Loucy (cell line): Measurements from ENCODE around the gene PARM1.

ENCODE experiments used
- H2AFZ ChIP-seq: fragments of 200-600 bp; sonication (generic); 2 replicates; pipeline ENCODE4 v1.6.0; 2016; ENCODE audit warnings: antibody characterized with exemption, mild to moderate bottlenecking, low read length, moderate library complexity
- H3F3A ChIP-seq: fragments of 200-600 bp; 2 replicates; pipeline ENCODE4 v1.6.0; 2016; ENCODE audit warnings: antibody characterized with exemption, low read depth, mild to moderate bottlenecking
- H3K27me3 ChIP-seq: fragments of 200-600 bp; sonication (generic); 2 replicates; pipeline ENCODE4 v1.6.1; 2014; ENCODE audit warnings: low read length, mild to moderate bottlenecking; ENCODE audit not compliant: insufficient read depth, poor library complexity, severe bottlenecking
- H3K36me3 ChIP-seq: fragments of 200-600 bp; sonication (generic); 2 replicates; pipeline ENCODE4 v1.6.1; 2016; ENCODE audit warnings: low read length; ENCODE audit not compliant: insufficient read depth
- H3K4me1 ChIP-seq: fragments of 200-600 bp; sonication (generic); 2 replicates; pipeline ENCODE4 v1.5.1; 2014; ENCODE audit warnings: low read length, mild to moderate bottlenecking; ENCODE audit not compliant: insufficient read depth, poor library complexity, severe bottlenecking
- H3K4me2 ChIP-seq: fragments of 200-600 bp; sonication (generic); 2 replicates; pipeline ENCODE4 v1.6.0; 2014; ENCODE audit warnings: antibody characterized with exemption, low read length, low read depth, mild to moderate bottlenecking; ENCODE audit not compliant: poor library complexity, severe bottlenecking
- H3K4me3 ChIP-seq: fragments of 200-600 bp; sonication (generic); 2 replicates; pipeline ENCODE4 v1.5.1; 2014; ENCODE audit warnings: low read length, mild to moderate bottlenecking, mixed read lengths; ENCODE audit not compliant: poor library complexity, severe bottlenecking
- H3K79me2 ChIP-seq: fragments of 200-600 bp; sonication (generic); 2 replicates; pipeline ENCODE4 v1.6.1; 2014; ENCODE audit warnings: low read length; ENCODE audit not compliant: insufficient read depth
- H3K9ac ChIP-seq: fragments of 200-600 bp; sonication (generic); 2 replicates; pipeline ENCODE4 v1.6.0; 2014; ENCODE audit warnings: mild to moderate bottlenecking, low read depth, low read length, moderate library complexity; ENCODE audit not compliant: poor library complexity, severe bottlenecking
- H3K9me2 ChIP-seq: fragments of 200-600 bp; sonication (generic); replicated peaks from 2 replicates; pipeline ENCODE4 v1.6.1; 2016; ENCODE audit warnings: low read depth, low read length, mixed read lengths
- H3K9me3 ChIP-seq: fragments of 200-600 bp; sonication (generic); 2 replicates; pipeline ENCODE4 v1.6.1; 2014; ENCODE audit warnings: mild to moderate bottlenecking, antibody characterized with exemption, low read length, low read depth; ENCODE audit not compliant: insufficient read depth
- H4K20me1 ChIP-seq: fragments of 200-600 bp; sonication (generic); 2 replicates; pipeline ENCODE4 v1.6.0; 2014; ENCODE audit warnings: antibody characterized with exemption, low read length, mild to moderate bottlenecking; ENCODE audit not compliant: insufficient read depth, poor library complexity, severe bottlenecking
- EZH2phosphoT487 ChIP-seq: fragments of 200-600 bp; IDR thresholded peaks from 2 replicates; pipeline ENCODE4 v1.6.1; 2018; ENCODE audit warnings: antibody characterized with exemption, mild to moderate bottlenecking, moderate library complexity, borderline replicate concordance
- TF ChIP-seq, protein P1 (sequence below): fragments of 200-600 bp; sonication (generic); conservative IDR thresholded peaks from 2 replicates; pipeline ENCODE4 v1.5.1; 2014; ENCODE audit warnings: mild to moderate bottlenecking, antibody characterized with exemption, low read length

PARM1 gene

DNA sequence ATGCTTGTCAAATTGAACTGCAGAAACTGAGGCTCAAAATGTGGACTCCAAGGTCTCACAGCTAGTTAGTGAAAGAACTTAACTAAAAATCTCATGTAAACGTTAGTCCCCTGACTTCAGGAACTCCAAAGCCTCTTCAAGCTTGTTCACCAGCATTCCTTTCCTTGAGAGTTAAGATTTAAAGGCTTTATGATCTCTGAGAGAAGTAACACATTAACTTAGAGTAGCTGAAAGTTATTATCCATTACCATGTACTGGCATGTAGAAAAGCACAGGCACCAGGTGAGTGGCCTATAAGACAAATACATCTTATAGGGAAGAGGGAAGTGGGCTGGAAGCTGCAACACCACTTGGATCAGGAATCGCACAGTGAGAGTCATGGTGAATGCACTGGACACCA lies 15.3 kb downstream of the PARM1 start:
- H3K4me1 ChIP-seq = no peaks in the 10 kb centered on the region
- H4K20me1 ChIP-seq = no peaks in the 10 kb centered on the region
- H3K9me2 ChIP-seq = no peaks in the 10 kb centered on the region
- no peaks in the 10 kb centered on the region for H3K36me3 ChIP-seq
- no peaks in the 10 kb centered on the region for H3K27me3 ChIP-seq
- TF ChIP-seq EZH2phosphoT487 = no peak
- TF ChIP-seq, protein P1, sequence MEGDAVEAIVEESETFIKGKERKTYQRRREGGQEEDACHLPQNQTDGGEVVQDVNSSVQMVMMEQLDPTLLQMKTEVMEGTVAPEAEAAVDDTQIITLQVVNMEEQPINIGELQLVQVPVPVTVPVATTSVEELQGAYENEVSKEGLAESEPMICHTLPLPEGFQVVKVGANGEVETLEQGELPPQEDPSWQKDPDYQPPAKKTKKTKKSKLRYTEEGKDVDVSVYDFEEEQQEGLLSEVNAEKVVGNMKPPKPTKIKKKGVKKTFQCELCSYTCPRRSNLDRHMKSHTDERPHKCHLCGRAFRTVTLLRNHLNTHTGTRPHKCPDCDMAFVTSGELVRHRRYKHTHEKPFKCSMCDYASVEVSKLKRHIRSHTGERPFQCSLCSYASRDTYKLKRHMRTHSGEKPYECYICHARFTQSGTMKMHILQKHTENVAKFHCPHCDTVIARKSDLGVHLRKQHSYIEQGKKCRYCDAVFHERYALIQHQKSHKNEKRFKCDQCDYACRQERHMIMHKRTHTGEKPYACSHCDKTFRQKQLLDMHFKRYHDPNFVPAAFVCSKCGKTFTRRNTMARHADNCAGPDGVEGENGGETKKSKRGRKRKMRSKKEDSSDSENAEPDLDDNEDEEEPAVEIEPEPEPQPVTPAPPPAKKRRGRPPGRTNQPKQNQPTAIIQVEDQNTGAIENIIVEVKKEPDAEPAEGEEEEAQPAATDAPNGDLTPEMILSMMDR = no peak
- no peaks in the 10 kb centered on the region for H3F3A ChIP-seq
- H3K4me3 ChIP-seq = no peak overlapping the region
- H3K9ac ChIP-seq = no peak overlapping the region
- H2AFZ ChIP-seq = no peak overlapping the region
- H3K9me3 ChIP-seq = no peaks in the 10 kb centered on the region
- no peaks in the 10 kb centered on the region for H3K79me2 ChIP-seq
- no peak overlapping the region for H3K4me2 ChIP-seq

DNA sequence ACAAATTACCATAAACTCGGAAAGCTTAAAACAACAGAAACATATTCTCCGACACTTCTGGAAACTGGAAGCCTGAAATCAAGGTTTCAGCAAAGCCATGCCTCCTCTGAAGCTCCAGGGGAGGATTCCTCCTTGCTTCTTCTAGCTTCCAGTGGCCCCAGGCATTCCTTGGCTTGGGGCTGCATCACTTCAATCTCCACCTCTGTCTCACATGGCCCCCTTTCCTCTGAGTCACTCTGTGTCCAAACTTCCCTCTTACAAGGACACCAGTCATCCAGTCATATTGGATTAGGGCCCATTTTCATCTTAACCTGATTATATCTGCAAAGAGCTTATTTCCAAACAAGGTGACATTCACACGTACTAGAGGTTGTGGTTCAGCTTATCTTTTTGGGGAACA lies 17.3 kb downstream of the PARM1 start:
- no peaks in the 10 kb centered on the region for H3F3A ChIP-seq
- H3K4me3 ChIP-seq = no peak overlapping the region
- no peaks in the 10 kb centered on the region for H3K27me3 ChIP-seq
- no peaks in the 10 kb centered on the region for H4K20me1 ChIP-seq
- no peak overlapping the region for H3K4me2 ChIP-seq
- no peak overlapping the region for H2AFZ ChIP-seq
- no peaks in the 10 kb centered on the region for H3K4me1 ChIP-seq
- no peak for TF ChIP-seq EZH2phosphoT487
- TF ChIP-seq, protein P1 = no peak
- H3K79me2 ChIP-seq = no peaks in the 10 kb centered on the region
- no peaks in the 10 kb centered on the region for H3K36me3 ChIP-seq
- H3K9ac ChIP-seq = no peak overlapping the region
- H3K9me2 ChIP-seq = no peaks in the 10 kb centered on the region
- no peaks in the 10 kb centered on the region for H3K9me3 ChIP-seq

DNA sequence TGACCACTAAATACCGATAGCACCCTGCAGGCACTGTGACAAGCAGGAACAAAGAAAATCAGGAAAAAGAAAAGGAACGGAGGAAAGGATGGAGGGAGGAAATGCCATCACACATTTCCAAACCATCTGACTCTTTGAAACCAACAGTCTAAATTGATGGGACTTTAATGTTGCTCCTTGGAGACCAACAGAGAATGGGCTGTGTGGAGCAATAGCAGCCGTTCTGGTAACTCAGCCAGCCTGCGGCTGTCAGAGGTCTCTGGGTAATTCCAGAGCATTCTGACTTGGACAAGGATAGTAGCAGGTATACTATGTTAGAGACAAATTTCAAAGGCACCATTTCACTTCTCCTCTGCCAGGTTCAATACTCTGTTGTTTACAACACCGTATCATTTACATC lies 18.0 kb downstream of the PARM1 start:
- H3K79me2 ChIP-seq = no peaks in the 10 kb centered on the region
- H4K20me1 ChIP-seq = no peaks in the 10 kb centered on the region
- H3K4me1 ChIP-seq = no peaks in the 10 kb centered on the region
- H3K27me3 ChIP-seq = no peaks in the 10 kb centered on the region
- no peaks in the 10 kb centered on the region for H3F3A ChIP-seq
- no peak overlapping the region for H2AFZ ChIP-seq
- H3K4me2 ChIP-seq = no peak overlapping the region
- no peaks in the 10 kb centered on the region for H3K9me2 ChIP-seq
- H3K9me3 ChIP-seq = no peaks in the 10 kb centered on the region
- TF ChIP-seq, protein P1 = no peak
- no peak for TF ChIP-seq EZH2phosphoT487
- H3K36me3 ChIP-seq = no peaks in the 10 kb centered on the region
- no peak overlapping the region for H3K4me3 ChIP-seq
- H3K9ac ChIP-seq = no peak overlapping the region
